Heart left ventricle (tissue), 16 donors: ENCODE measurements around the gene GNG8. TPM values are rescaled to one million over a fixed set of nuclear protein-coding genes. Genes with fewer than 3 reads are reported as not detected.

ENCODE experiments used
- ATAC-seq, 4 donors: fragments of 200-7000 bp; cut with Tn5 transposase; one replicate each; pipeline ENCODE4 v1.9.1; 2020 to 2022; ENCODE audit warnings: moderate library complexity in 4 of 4, mild to moderate bottlenecking in 3 of 4, moderate number of reproducible peaks in 1 of 4
- DNase-seq, 5 donors: peaks; one replicate each; pipeline ENCODE4 v3.0.0-alpha.2; 2020
- H3K27ac ChIP-seq, 12 donors: fragments of 200-600 bp; sonication (generic) in 4 of 12; one replicate each; pipeline versions ENCODE4 v1.5.0 to v1.8.0; 2016 to 2022; ENCODE audit warnings: mild to moderate bottlenecking in 2 of 12
- H3K27me3 ChIP-seq, 9 donors: fragments of 200-600 bp; sonication (generic) in 2 of 9; one replicate each; pipeline versions ENCODE4 v1.5.1 to v1.8.0; 2016 to 2022; ENCODE audit warnings: mild to moderate bottlenecking in 3 of 9
- H3K36me3 ChIP-seq, 9 donors: fragments of 200-600 bp; sonication (generic) in 2 of 9; one replicate each; pipeline versions ENCODE4 v1.5.0 to v1.8.0; 2018 to 2022; ENCODE audit warnings: mild to moderate bottlenecking in 2 of 9
- H3K4me1 ChIP-seq, 12 donors: fragments of 200-600 bp; sonication (generic) in 4 of 12; one replicate each; pipeline versions ENCODE4 v1.5.0 to v1.8.0; 2016 to 2022; ENCODE audit warnings: mild to moderate bottlenecking in 3 of 12
- H3K4me3 ChIP-seq, 12 donors: fragments of 200-600 bp; sonication (generic) in 4 of 12; one replicate each; pipeline versions ENCODE4 v1.5.0 to v1.8.0; 2017 to 2022; ENCODE audit warnings: mild to moderate bottlenecking in 9 of 12, moderate library complexity in 4 of 12
- H3K9me3 ChIP-seq, 12 donors: fragments of 200-600 bp; sonication (generic) in 4 of 12; one replicate each; pipeline versions ENCODE4 v1.5.0 to v1.8.0; 2016 to 2022; ENCODE audit warnings: mild to moderate bottlenecking in 1 of 12
- CTCF ChIP-seq, 12 donors: fragments of 200-600 bp; sonication (generic) in 4 of 12; IDR thresholded peaks; one replicate each; pipeline versions ENCODE4 v1.5.0 to v1.8.0; 2018 to 2022; ENCODE audit warnings: antibody characterized with exemption in 12 of 12, mild to moderate bottlenecking in 5 of 12
- POLR2A ChIP-seq, 2 donors: fragments of 450-650 bp; IDR thresholded peaks; one replicate each; pipeline ENCODE4 v1.6.1; 2017; ENCODE audit warnings: antibody characterized with exemption in 2 of 2, mild to moderate bottlenecking in 2 of 2, moderate library complexity in 2 of 2
- WGBS, 4 donors: extraction: QIAGEN DNeasy Blood & Tissue Kit in 2 of 4; methylation state at CpG; one replicate each; pipeline versions ENCODE4 v1.1.5 to v1.1.7; 2013 to 2018; 5-methylcytosine and 5-hydroxymethylcytosine counted together
- intact Hi-C, 10 donors: fragments of 100-400 bp; cut with DNase I; formaldehyde crosslinking; loops; one replicate each; pipeline versions ENCODE4 v1.11.1 to v1.14.2; 2022
- polyA plus RNA-seq, 2 donors: library from polyadenylated mRNA; stranded (reverse); fragments of 200-250 nt; gene quantifications; one replicate each; pipeline ENCODE4 v1.2.3, GENCODE V29; 2013
- total RNA-seq, 9 donors: library from RNA; depleted of rRNA in 2 of 9; stranded (reverse); fragments of >200 nt in 2 of 9; fragmentation: NEBNext Ultra II Directional in 3 of 9; extraction: Animal tissue kit (Norgen Biotek cat#: 25700) in 3 of 9; gene quantifications; one replicate each; pipeline versions ENCODE4 v1.1.0 to v1.2.4, GENCODE V29; 2016 to 2023
- donor health status: ischemic (EF 13 %, LVEDD 7.1; RV severe dilation, severe dysfunction).
- donor health status: healthy with polysubstance abuse.
- donor health status: DM: no; HTN: yes; CAD: no.
- donor health status: DM: no; HTN: no; CAD: no.
- donor health status: ischemic (EF 25% LVEDD 6.9; RV normal size, moderate dysfunction).
- donor health status: ischemic (EF 25% LVEDD 5.7; RV mildly dilated, moderate dysfunction).
- donor health status: healthy.
- donor health status: DM: yes; HTN: yes; CAD: no.
- donor health status: ischemic (EF 35%, LVEDD 5.7; RV mildly dilated, moderate dysfunction).
- donor health status: nonischemic (EF 11% LVEDD 7.7; RV severe dilation, severe dysfunction).
- donor health status: DM: yes; HTN: yes; CAD: no.
- donor health status: PGD.
- donor health status: ischemic (EF 29% LVEDD 5.4; RV normal size, mild dysfunction).
- donor health status: nonischemic (EF 23%, LVEDD 6.1; RV moderate dilation, normal function).

Gene GNG8
- total and polyA plus RNA-seq, 11 donors: not detected

GRCh38 chr19:46608581-46609345 lies 27.2 kb downstream of the GNG8 start:
- TF ChIP-seq POLR2A (IDR thresholded peaks at IDR 0.05) (no peak), CTCF (IDR thresholded peaks at IDR 0.05) (no peak)
- no peak overlapping the region for H3K27ac ChIP-seq
- H3K4me1 ChIP-seq: peaks cover 0 to 52% (median 23%) of the 10 kb centered on the region in 12 donors
- peak in 3 of 5 donors; percentile 15 to 42 (median 24) for DNase-seq
- WGBS, 4 donors: 92 to 93% (median 93%) methylated on average over 27 of the region's 27 CpGs
- intact Hi-C loops: loop anchor here in 1 of 10 donors (10.0 kb wide), 1 partner anchor 236 kb away; no protein-coding TSS in a partner anchor
- H3K27me3 ChIP-seq: no peaks in the 10 kb centered on the region
- no peak overlapping the region for H3K4me3 ChIP-seq
- peaks cover 0 to 57% (median 47%) of the 10 kb centered on the region in 9 donors for H3K36me3 ChIP-seq
- no peak for ATAC-seq
- no peaks in the 10 kb centered on the region for H3K9me3 ChIP-seq

- Histone ChIP-seq H3K9me3 (no peaks in the 10 kb centered on the region), H3K27me3 (no peaks in the 10 kb centered on the region), H3K27ac (no peak overlapping the region), H3K4me3 (no peak overlapping the region), H3K36me3 (peaks cover 0 to 57% (median 47%) of the 10 kb centered on the region in 9 donors), H3K4me1 (peaks cover 0 to 58% (median 29%) of the 10 kb centered on the region in 12 donors)
- 89 to 95% (median 92%) methylated on average over 9 of the region's 9 CpGs for WGBS, 4 donors
- no peak for ATAC-seq
- intact Hi-C loops: loop anchor here in 1 of 10 donors (10.0 kb wide), 1 partner anchor 237 kb away; no protein-coding TSS in a partner anchor
- TF ChIP-seq CTCF (IDR thresholded peaks at IDR 0.05) (no peak), POLR2A (IDR thresholded peaks at IDR 0.05) (no peak)
- DNase-seq: no peak
These were observed 27.8 kb downstream of the GNG8 start for GRCh38 chr19:46608178-46608577.

GRCh38 chr19:46607448-46607841 lies 28.6 kb downstream of the GNG8 start:
- peaks cover 0 to 62% (median 36%) of the 10 kb centered on the region in 12 donors for H3K4me1 ChIP-seq
- H3K4me3 ChIP-seq: no peak overlapping the region
- peak in 2 of 5 donors; percentile 24 to 33 for DNase-seq
- peaks cover 0 to 57% (median 47%) of the 10 kb centered on the region in 9 donors for H3K36me3 ChIP-seq
- H3K9me3 ChIP-seq: no peaks in the 10 kb centered on the region
- ATAC-seq: no peak
- intact Hi-C loops: loop anchor here in 1 of 10 donors (10.0 kb wide), 1 partner anchor 237 kb away; no protein-coding TSS in a partner anchor
- WGBS, 4 donors: 68 to 79% (median 71%) methylated on average over 12 of the region's 12 CpGs
- no peaks in the 10 kb centered on the region for H3K27me3 ChIP-seq
- peak overlapping the region in 2 of 12 donors; percentile 8 to 14 for H3K27ac ChIP-seq
- no peak for TF ChIP-seq POLR2A (IDR thresholded peaks at IDR 0.05)
- TF ChIP-seq CTCF (IDR thresholded peaks at IDR 0.05): no peak
